Left forelimb (tissue), 1 donor: ENCODE data around the gene ACE.

ENCODE experiments used
- DNase-seq: peaks from one replicate; pipeline ENCODE4 v3.0.0-alpha.2; 2018; ENCODE audit warnings: low spot score

ACE gene

DNA sequence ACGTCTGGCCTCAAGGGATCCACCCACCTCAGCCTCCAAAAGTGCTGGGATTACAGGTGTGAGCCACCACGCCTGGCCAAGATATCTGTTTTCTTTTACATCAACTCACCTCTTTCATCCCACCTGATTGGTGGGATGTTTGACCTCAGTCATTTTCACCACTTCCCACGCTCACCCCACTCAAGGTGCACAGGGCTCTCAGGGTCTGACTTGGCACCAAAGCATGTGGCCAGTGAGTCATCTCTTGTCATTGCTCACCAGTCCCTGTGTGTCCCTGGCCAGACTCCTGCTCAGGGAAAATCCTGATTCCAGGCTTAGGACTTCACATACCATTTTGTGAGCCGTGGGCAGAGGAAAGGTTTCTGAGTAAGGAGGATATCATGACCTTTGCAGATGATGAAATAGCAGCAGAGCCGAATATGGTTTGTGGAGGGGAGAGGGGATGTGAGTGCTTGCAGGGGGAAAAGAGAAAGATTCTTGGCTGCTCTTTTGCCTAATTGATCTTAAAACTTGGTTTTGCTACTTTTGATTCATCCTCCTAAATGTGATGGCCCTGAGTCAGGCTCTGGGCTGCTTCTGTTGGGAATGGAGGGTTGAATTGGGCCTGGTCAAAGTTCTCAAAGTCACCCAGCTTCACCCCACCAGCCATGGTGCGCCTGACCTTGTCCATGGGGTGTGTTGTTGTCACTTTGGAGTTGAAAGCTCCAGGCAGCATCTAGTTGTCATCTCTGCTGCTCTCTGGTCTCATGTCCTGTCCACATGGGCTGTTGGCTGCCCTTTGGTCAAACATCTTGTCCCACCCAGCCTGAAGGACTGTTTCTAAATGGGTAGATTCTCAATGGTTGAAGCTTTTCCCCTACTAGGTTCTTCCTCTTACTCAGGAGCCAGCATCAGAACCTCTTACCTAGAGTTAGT lies 40.3 kb downstream of the ACE start:
- DNase-seq: no peak

DNA sequence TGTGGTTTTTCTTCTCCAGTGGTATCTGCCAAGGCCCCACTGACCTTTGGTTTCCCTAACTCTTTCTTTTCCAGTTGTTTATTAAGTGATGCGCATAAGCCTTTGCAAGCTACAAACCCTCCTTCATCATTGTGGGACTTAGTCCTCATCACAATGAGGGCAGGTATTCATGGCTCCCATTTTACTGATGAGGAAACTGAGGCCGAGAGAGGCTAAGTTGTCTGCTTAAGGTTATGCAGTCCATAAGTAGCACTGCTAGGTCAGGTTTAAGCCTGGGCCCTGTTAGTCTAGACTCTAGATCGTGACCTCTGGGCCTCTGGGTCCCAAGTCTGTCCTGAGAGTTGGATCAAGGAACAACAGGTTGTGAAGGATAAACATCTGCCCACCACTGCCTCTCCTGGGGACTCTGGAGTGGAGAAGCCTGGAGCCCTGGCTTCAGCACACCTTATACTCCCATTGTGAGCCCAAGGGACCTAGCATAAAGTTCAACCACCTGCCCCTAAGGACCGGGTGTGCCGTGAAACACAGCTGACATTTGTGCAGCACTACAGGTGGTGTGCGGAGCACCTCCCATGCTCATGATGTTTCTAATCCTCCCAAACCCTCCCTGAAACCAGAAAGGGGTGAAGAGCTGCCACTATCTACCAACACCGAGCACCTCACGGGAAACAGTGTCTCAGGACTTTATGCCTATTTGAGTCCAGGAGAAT lies 41.1 kb downstream of the ACE start:
- DNase-seq: no peak

DNA sequence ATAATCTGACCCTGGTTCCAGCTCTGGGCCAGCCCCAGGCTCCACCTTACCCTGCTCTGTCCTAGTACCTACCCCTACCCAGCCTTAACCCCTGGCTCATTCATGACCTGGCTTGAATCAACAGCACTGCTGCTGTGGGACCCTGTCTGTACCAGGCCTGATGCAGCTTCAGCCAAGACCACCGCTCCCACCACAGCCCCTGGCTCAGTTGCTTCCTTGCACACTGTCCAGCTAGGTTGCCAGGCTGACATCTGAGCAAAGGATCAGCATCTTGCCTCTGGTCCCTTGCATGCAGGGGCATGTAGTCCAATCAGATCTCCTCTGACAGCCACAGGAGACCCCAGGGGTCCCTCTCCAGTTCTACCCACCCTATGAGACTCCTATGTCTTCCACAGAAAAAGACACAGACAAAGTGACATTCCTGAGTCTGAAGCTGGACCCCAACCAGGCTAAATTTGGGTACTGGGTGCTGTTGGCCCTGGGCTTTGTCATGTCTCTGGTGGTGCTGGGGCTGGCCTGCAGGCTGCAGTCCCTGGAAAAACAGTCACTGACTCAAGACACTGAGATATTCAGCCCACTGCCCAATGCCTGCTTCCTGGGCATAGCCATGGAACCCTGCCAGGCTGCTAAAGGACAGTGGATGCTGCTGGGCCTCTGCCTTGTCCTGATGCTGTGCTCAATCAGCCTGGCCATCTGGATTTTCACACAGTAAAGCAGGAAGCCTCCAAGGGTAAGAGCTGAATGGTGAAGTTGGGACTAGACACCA lies 42.4 kb downstream of the ACE start:
- no peak for DNase-seq

DNA sequence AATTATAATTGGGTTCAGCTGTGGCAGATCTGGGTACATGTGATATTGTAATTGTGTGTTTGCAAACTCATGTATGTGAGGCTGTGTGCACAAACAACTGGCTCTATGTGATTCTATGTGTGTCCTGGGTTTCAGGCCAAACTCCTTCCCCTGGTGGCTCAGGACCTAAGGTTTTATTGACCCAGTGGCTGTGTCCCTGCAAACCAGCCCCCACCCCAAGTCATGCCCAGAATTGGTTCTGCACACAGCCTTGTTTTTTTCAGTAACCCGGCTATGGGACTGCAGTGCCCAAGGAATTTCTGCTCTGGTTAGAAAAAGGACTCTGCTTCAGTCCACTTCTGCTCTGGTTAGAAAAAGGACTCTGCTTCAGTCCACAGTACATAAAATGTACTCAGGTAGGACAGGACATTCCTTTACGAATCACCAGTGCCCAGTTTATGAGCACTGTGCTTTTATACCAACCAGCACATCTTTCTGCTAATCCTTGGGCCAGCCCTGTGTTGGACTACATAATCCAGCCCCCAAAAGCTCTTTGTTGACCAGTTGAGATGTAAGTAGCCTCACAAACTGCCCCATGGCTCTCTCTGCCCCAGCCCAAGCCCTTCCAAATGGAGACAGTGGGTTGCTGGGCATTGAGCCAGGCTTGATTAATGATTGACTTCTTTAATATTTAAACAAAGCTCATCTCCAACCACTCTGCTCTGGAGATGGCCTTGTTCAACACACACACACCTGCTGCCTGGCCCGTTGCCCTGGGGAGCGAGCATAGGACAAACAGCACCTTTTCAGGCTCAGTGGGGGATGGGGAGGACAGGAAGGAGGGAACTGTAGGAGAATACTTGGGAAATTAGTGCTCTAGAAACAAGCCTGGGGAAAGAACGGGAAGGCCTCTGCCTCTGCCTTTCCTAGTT lies 43.4 kb downstream of the ACE start:
- DNase-seq: no peak

DNA sequence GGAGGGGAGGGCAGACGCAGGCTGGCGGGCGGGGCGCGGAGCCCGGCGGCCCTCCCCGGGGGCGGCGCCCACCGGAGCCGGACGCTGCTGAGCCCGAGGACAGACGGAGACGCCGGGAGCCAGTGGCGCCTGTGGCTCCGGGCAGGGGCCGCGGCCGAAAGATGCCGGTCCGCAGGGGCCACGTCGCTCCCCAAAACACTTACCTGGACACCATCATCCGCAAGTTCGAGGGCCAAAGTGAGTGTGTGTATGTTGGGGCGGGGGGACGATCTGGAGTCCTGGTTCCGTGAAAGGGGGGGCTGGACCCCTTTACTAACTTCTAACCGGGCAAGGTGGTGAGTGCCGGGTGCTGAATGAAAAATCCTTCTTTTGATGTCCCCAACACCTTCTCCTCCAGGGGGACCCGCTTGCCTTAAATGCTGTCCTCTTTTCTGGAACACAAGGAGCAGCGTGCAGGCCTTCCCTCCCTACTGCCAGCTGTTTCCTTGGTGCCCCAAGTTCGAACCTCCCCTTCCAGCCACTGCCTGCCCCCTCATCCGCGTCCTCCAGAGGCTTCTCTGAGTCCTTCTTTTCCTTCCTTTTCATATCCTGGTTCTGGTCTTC lies 46.5 kb downstream of the ACE start, which contains the start of gene KCNH6:
Gene KCNH6 (plus strand): TSS at position 106 of the 603 bp plus-strand sequence. CDS start 56 bp downstream, at position 162.
- no peak for DNase-seq

DNA sequence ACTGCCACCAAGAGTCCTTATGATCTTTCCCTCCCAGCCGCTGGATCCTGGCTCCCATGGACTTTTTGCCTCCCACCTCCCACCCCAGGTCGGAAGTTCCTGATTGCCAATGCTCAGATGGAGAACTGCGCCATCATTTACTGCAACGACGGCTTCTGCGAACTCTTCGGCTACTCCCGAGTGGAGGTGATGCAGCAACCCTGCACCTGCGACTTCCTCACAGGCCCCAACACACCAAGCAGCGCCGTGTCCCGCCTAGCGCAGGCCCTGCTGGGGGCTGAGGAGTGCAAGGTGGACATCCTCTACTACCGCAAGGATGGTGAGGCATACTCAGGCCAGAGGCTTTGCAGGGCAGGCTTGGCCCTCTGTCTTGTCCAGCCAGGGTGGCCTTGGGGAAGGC lies 47.2 kb downstream of the ACE start:
- DNase-seq: no peak

DNA sequence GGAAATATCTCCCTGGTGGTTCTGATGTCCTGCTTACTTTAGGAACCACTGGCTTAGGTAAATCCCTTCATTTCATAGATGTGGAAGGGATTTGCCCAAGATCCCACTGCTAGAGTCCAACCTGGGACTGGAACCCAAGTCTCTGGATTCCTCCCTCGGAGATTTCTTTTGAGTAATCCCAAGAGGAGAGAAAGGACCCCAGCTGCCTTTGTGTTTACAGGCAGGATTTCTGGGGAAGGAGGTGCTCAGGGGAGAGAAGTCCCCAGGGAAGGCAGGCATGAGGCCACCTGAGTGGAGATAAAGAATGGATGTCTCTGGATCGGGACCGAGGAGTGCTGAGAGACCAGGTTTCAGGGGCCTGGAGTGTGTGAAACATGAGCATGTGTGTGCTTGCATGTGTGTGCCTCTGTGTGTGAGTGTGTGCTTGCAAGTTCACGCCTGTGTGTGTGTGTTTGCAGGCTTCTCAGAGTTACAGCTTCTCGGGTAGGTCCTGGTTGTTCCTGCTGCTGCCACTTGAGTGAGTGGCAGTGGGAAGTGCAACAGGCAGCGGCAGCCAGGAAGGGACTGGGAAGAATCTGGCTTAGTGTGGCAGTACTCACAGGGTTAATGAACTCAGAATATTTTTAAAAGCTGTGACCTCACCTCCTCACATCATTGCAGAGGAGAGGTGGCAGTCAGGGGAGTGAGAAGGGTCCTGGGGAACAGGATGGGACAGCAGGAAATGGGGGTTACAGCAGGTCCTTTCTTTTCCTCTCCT lies 48.5 kb downstream of the ACE start:
- DNase-seq: no peak

DNA sequence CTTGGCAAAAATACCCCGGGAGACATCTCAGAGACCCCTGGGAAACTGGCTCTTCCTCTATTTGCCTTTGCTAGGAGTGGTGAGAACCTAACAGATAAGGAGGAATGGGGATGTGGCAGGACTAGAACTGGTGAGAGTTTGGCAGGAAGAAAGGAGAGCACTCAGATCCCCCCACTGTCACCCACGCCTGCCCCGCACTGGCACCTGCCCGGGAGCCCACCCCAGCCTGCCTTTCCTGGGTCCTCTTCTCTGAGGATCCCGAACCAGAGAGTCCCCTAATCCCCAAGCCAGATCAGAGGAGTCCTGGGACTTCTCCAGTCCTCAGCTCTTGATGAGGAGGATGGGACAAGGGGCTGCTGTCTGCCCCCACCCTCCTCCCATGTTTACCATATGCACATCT lies 50.0 kb downstream of the ACE start:
- DNase-seq: no peak

DNA sequence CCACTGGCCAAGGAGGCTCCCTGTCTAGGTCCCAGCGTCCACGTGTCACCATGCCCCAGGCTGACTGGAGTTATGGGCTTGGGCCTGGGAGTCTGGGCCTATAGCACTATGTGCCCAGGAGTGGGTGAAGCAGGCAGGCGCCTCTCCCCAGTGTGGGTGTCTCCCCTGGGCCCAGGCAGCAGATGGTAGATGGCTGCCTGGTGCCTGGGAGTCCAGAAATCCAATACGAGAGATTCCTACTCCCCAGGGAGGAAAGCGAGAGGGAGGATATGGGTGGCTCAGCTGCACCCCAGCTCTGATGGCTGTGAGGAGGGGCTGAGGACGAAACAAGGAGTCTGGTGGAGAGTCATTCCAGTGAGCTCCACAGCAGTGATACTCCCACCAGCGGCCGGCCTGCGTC lies 51.3 kb downstream of the ACE start:
- DNase-seq: no peak

DNA sequence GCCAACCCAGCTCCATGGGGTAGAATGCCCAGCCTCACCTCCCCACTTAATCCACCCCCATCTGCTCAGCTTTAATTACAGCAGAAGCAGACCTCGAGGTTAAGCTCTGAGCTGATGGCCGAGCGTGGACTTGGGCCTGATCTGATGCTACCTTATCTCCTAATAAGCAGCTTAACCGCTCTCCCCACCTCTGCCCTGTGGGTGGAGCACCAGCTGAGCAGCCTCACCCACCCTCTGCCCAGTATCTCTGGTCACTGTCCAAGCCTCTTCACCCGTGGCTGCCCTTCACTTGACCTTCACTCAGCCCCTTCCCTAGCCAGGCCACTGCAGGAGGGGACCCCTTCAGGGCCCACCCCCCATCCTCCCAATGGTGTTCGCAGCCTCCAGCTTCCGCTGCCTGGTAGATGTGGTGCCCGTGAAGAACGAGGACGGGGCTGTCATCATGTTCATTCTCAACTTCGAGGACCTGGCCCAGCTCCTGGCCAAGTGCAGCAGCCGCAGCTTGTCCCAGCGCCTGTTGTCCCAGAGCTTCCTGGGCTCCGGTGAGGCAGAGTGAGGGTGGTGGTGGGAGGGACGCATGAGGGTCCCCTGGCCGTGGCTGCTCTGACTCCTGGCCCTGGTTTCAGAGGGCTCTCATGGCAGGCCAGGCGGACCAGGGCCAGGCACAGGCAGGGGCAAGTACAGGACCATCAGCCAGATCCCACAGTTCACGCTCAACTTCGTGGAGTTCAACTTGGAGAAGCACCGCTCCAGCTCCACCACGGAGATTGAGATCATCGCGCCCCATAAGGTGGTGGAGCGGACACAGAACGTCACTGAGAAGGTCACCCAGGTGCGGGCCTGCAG lies 53.1 kb downstream of the ACE start:
- DNase-seq: no peak

DNA sequence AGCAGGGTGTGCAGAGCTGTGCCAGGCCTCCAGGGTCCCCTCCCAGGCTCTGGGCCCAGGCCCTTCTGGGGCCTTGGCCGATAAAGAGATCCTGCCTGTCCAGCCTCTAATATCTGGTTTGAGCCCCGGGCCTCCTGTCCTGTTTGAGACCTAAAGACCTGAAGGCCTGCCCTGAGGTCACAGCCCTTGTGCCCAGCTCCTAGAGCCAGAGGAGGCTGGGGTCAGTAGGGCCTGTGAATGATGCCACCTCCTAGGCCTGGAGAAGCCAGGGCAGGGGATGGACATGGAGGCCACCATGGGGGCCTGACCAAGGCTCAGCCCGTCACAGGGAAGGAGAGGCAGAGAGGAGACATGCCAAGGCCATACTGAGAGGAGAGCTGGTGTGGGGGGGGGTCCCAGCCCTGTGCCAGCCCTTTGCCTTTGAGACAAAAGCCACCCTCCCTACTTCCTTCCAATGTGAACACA lies 53.7 kb downstream of the ACE start:
- DNase-seq: no peak

DNA sequence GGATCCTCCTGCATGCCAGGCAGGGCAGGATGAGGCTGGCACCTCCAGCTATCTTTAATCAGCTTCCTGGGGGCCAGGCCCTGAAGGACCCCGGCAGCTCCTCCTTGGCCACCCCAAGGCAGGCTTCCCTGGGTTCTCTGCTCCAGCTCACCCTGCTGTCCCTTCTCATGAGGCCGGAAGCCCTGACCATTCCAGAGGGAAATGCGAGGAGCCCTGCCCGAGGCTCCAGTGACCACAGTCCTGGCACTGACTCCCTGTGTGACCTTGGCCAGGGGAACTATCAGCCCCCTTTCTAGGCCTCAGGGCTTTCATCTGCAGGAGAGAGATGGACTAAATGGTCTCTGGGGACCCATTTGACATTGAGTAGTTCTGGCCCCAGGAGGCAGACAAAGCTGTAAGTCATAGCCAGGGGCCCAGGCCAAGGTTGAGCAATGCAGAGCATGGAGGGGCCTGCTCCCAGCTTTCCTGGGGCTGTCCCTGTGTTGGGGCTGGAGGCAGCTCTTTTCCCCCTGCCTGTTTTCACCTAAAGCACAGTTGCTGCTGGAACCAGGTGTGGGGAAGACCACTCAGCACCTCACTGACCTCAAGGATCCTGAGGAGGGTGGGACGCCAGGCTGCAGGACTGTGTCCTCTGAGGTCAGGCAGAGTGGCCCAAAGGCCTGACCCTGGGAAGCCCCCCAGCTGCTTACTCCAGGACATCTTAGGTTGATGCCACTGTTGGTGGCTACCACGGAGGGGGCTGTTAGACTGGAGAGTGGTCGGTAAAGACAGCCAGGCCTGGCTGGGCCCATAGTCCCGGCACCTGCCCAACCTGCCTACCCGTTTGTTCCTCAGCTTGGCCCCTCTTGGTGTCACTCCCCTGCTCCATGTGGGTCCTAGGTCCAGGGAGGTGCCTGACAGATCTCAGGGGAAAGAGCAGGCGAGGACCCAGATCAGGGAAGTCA lies 54.4 kb downstream of the ACE start:
- DNase-seq: no peak

DNA sequence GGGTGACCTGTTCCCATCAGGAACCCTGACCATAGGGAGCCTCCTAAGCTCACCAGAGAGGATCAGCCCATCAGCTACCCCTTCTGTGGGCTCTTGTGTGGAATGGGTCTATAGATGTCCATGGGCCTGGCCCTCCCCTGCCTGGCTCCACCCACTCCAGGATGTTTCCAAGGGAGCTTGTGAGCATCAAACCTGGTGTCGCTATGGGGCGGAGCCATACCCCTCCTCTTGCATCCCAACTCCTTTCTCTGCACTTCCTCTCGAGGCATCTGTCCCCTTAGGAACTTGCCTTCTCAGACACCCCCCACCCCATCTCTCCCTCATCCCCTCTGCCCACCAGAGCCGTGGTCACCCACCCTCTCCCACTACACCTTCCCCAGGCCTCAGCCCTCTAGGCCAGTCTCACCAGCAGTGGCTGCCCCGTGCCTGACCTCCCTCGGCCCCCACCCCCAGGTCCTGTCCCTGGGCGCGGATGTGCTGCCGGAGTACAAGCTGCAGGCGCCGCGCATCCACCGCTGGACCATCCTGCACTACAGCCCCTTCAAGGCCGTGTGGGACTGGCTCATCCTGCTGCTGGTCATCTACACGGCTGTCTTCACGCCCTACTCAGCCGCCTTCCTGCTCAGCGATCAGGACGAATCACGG lies 56.7 kb downstream of the ACE start:
- no peak for DNase-seq

DNA sequence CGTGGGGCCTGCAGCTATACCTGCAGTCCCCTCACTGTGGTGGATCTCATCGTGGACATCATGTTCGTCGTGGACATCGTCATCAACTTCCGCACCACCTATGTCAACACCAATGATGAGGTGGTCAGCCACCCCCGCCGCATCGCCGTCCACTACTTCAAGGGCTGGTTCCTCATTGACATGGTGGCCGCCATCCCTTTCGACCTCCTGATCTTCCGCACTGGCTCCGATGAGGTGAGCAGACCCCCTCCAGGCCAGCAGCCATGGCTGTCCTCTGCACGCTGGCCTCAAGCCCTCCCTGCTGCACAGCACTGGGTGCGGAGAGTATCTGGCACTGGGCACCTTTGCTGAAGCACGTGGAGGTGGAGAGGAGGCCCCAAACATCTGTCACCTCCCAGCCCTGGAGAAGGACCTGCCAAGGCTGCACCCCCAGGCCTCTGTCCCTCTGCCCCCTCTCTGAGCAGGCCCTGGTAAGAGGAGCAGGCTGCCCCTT lies 57.3 kb downstream of the ACE start:
- DNase-seq: no peak

DNA sequence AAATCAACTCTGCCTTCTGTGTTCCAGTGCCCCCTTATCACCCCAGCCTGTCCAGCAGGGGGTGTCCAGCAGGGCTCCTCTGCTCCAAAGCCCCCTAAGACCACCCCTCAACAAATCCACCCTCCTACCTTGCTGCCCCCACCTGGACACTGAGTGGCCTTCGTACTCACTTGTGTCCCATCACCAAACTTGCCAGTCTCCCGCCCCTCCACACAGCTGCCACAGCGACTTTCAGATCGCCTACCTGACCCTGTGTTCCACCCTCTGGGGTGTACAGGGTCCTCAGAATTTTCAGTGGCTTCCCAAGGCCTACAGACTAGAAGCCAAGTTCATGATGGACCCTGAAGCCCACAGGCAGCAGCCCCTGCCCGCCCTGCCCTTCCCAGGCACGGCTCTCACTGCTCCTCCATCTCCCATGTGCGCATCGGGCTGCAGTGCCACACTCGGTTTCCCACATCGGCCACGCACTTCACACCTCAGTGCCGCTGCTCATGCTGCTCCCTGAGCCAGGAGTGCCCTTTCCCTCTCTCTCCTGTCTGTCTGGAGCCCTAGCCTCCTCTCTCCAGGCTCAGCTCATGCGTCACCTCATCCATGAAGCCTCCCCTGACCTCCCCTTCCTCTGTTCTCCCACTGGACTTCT lies 58.1 kb downstream of the ACE start:
- no peak for DNase-seq

DNA sequence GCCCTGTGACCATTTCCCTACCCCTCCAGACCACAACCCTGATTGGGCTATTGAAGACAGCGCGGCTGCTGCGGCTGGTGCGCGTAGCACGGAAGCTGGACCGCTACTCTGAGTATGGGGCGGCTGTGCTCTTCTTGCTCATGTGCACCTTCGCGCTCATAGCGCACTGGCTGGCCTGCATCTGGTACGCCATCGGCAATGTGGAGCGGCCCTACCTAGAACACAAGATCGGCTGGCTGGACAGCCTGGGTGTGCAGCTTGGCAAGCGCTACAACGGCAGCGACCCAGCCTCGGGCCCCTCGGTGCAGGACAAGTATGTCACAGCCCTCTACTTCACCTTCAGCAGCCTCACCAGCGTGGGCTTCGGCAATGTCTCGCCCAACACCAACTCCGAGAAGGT lies 58.8 kb downstream of the ACE start:
- DNase-seq: no peak

DNA sequence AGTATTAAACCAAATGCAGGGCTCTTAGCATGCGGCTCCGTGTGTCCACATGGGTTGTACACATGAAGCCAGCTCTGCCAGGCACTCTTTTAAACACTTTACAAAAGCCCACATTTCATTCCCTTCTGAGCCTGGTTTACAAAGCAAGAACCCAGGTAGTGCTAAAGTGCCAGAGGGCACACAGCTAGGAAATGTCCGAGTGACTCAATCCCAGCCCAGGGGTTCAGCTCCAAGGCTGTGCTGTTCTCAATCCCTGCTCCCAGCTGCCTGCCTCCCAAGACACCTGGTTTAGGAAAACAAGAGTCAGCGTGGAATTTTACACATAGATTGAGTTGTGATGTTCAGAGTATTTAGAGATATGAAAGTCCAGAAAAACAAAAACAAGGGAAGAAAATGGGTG lies 60.1 kb downstream of the ACE start:
- no peak for DNase-seq
